ENCODE results near the gene MAGEA11. TPM values are rescaled to one million over a fixed set of nuclear protein-coding genes. Genes with fewer than 3 reads are reported as not detected.
"Not testable (repeated sequence)": the region's sequence is repeated elsewhere in the genome, so short reads cannot be mapped to it uniquely, and the experiment has no call there.

The MAGEA11 gene
- total RNA-seq, 2 donors from 2014 or later: 5.6 TPM; not detected in 1

GRCh38 chrX:149691794-149692193 is 20.1 kb upstream of the MAGEA11 start:
- Histone ChIP-seq H3K9me3 (no peaks in the 10 kb centered on the region), H3K4me1 (replicated peaks) (no peaks in the 10 kb centered on the region), H3K4me3 (no peak overlapping the region), H3K27ac (no peak overlapping the region), H3K36me3 (no peaks in the 10 kb centered on the region), H3K27me3 (replicated peaks; ENCODE audit: insufficient read depth) (no peaks in the 10 kb centered on the region)
- intact Hi-C loops (cut with DNase I): no loop called here
- TF ChIP-seq POLR2AphosphoS5 (IDR thresholded peaks at IDR 0.05) (no peak), POLR2A (IDR thresholded peaks at IDR 0.05) (no peak), CTCF (IDR thresholded peaks at IDR 0.05) (no peak)
- WGBS: 100% methylated on average over 1 of the region's 1 CpG
- no peak for DNase-seq (ENCODE audit: low spot score)

GRCh38 chrX:149692686-149693272 is 19.1 kb upstream of the MAGEA11 start:
- intact Hi-C loops (cut with DNase I); H3K36me3 ChIP-seq; H3K27me3 ChIP-seq (replicated peaks; ENCODE audit: insufficient read depth); H3K4me1 ChIP-seq (replicated peaks); H3K4me3 ChIP-seq; H3K27ac ChIP-seq; DNase-seq (ENCODE audit: low spot score); H3K9me3 ChIP-seq: not testable (repeated sequence)
- WGBS: 86% methylated on average over 6 of the region's 6 CpGs

- no peak for DNase-seq (ENCODE audit: low spot score)
- intact Hi-C loops (cut with DNase I): no loop called here
- Histone ChIP-seq H3K27ac (no peak overlapping the region), H3K27me3 (replicated peaks; ENCODE audit: insufficient read depth) (no peaks in the 10 kb centered on the region), H3K4me3 (no peak overlapping the region), H3K9me3 (no peaks in the 10 kb centered on the region), H3K4me1 (replicated peaks) (no peaks in the 10 kb centered on the region), H3K36me3 (no peaks in the 10 kb centered on the region)
- TF ChIP-seq POLR2AphosphoS5 (IDR thresholded peaks at IDR 0.05) (no peak), POLR2A (IDR thresholded peaks at IDR 0.05) (no peak), CTCF (IDR thresholded peaks at IDR 0.05) (no peak)
- 89% methylated on average over 2 of the region's 2 CpGs for WGBS
These were observed 12.1 kb upstream of the MAGEA11 start for GRCh38 chrX:149699761-149700160.

- H3K9me3 ChIP-seq: no peaks in the 10 kb centered on the region
- WGBS: 74% methylated on average over 2 of the region's 5 CpGs
- no peak overlapping the region for H3K27ac ChIP-seq
- no peaks in the 10 kb centered on the region for H3K36me3 ChIP-seq
- TF ChIP-seq POLR2AphosphoS5 (IDR thresholded peaks at IDR 0.05) (no peak), CTCF (IDR thresholded peaks at IDR 0.05) (no peak), POLR2A (IDR thresholded peaks at IDR 0.05) (no peak)
- no peaks in the 10 kb centered on the region for H3K4me1 ChIP-seq (replicated peaks)
- H3K4me3 ChIP-seq: no peak overlapping the region
- intact Hi-C loops (cut with DNase I): no loop called here
- no peaks in the 10 kb centered on the region for H3K27me3 ChIP-seq (replicated peaks; ENCODE audit: insufficient read depth)
- DNase-seq (ENCODE audit: low spot score): no peak
These were observed 7.2 kb upstream of the MAGEA11 start for GRCh38 chrX:149704664-149705063.

- Histone ChIP-seq H3K4me3 (no peak overlapping the region), H3K27ac (no peak overlapping the region), H3K4me1 (replicated peaks) (no peaks in the 10 kb centered on the region), H3K27me3 (replicated peaks; ENCODE audit: insufficient read depth) (no peaks in the 10 kb centered on the region), H3K9me3 (no peaks in the 10 kb centered on the region), H3K36me3 (no peaks in the 10 kb centered on the region)
- intact Hi-C loops (cut with DNase I): no loop called here
- no peak for TF ChIP-seq CTCF (IDR thresholded peaks at IDR 0.05)
- no peak for TF ChIP-seq POLR2A (IDR thresholded peaks at IDR 0.05)
- no peak for TF ChIP-seq POLR2AphosphoS5 (IDR thresholded peaks at IDR 0.05)
- DNase-seq (ENCODE audit: low spot score): no peak
- WGBS: 24% methylated on average over 2 of the region's 2 CpGs
These were observed 4.5 kb upstream of the MAGEA11 start for GRCh38 chrX:149707147-149707901.

All from prostate gland (tissue), 2 donors.